Spleen (tissue), 11 donors: ENCODE results near the gene ZNF337. TPM values are rescaled to one million over a fixed set of nuclear protein-coding genes. Genes with fewer than 3 reads are reported as not detected.
"Not testable (repeated sequence)": the region's sequence is repeated elsewhere in the genome, so short reads cannot be mapped to it uniquely, and the experiment has no call there.

Source experiments
- DNase-seq: peaks from one replicate; pipeline ENCODE4 v3.0.0-alpha.2; 2020
- H3K27ac ChIP-seq, 8 donors: fragments of 200-600 bp; sonication (generic) in 7 of 8; 1 replicate in 4 of 8; 2 replicates in 4 of 8; pipeline versions ENCODE4 v1.5.0 to v1.8.0; 2016 to 2021; ENCODE audit warnings: inconsistent platforms in 4 of 8, mild to moderate bottlenecking in 4 of 8, moderate library complexity in 1 of 8
- H3K27me3 ChIP-seq, 7 donors: fragments of 200-600 bp; sonication (generic) in 6 of 7; replicated peaks in 1 of 7; 1 replicate in 4 of 7; 2 replicates in 3 of 7; pipeline versions ENCODE4 v1.5.0 to v1.8.0; 2016 to 2021; ENCODE audit warnings: inconsistent platforms in 3 of 7, mild to moderate bottlenecking in 1 of 7
- H3K36me3 ChIP-seq, 6 donors: fragments of 200-600 bp; sonication (generic) in 5 of 6; 1 replicate in 4 of 6; 2 replicates in 2 of 6; pipeline versions ENCODE4 v1.5.0 to v1.8.0; 2016 to 2021; ENCODE audit warnings: inconsistent platforms in 2 of 6
- H3K4me1 ChIP-seq, 6 donors: fragments of 200-600 bp; sonication (generic) in 5 of 6; 1 replicate in 3 of 6; 2 replicates in 3 of 6; pipeline versions ENCODE4 v1.5.0 to v1.8.0; 2016 to 2021; ENCODE audit warnings: inconsistent platforms in 3 of 6
- H3K4me3 ChIP-seq, 8 donors: fragments of 200-600 bp; sonication (generic) in 7 of 8; 1 replicate in 4 of 8; 2 replicates in 4 of 8; pipeline versions ENCODE4 v1.5.0 to v1.8.0; 2016 to 2021; ENCODE audit warnings: inconsistent platforms in 4 of 8, mild to moderate bottlenecking in 4 of 8, moderate library complexity in 2 of 8
- H3K9me3 ChIP-seq, 8 donors: fragments of 200-600 bp; sonication (generic) in 7 of 8; 1 replicate in 4 of 8; 2 replicates in 4 of 8; pipeline versions ENCODE4 v1.5.0 to v1.8.0; 2016 to 2021; ENCODE audit warnings: inconsistent platforms in 4 of 8
- POLR2A ChIP-seq, 3 donors: fragments of 450-650 bp; IDR thresholded peaks; one replicate each; pipeline ENCODE4 v1.5.1; 2017; ENCODE audit warnings: antibody characterized with exemption in 3 of 3, mild to moderate bottlenecking in 1 of 3
- POLR2AphosphoS5 ChIP-seq, 3 donors: sonication (generic); formaldehyde crosslinking; IDR thresholded peaks; one replicate each; pipeline ENCODE4 v1.5.1; 2017; ENCODE audit warnings: antibody characterized with exemption in 3 of 3
- WGBS, 5 donors: extraction: QIAGEN DNeasy Blood & Tissue Kit in 3 of 5; methylation state at CpG; one replicate each; pipeline versions ENCODE4 v1.1.5 to v1.1.7; 2013 to 2018; 5-methylcytosine and 5-hydroxymethylcytosine counted together
- intact Hi-C: fragments of 100-400 bp; cut with DNase I; formaldehyde crosslinking; loops from one replicate; pipeline ENCODE4 v1.15.0; 2023; ENCODE audit warnings: low total_unique reads
- polyA plus RNA-seq, 3 donors: library from polyadenylated mRNA; stranded (reverse); fragments of 200-250 nt; gene quantifications; one replicate each; pipeline ENCODE4 v1.2.1, GENCODE V29; 2013
- total RNA-seq, 7 donors: library from RNA; depleted of rRNA in 3 of 7; stranded (reverse); fragments of >200 nt in 3 of 7; fragmentation: NEBNext Ultra II Directional in 4 of 7; extraction: Animal tissue kit (Norgen Biotek cat#: 25700) in 4 of 7; gene quantifications; one replicate each; pipeline versions ENCODE4 v1.1.0 to v1.2.1, GENCODE V29; 2016 to 2021
- TF ChIP-seq, protein P1 (sequence below), 11 experiments: fragments of 200-600 bp in 7 of 11; fragments of 450-650 bp in 4 of 11; sonication (generic) in 4 of 11; IDR thresholded peaks in 8 of 11; conservative IDR thresholded peaks in 3 of 11; 1 replicate in 7 of 11; 2 replicates in 4 of 11; pipeline versions ENCODE4 v1.4.0 to v1.8.0; 2016 to 2021; ENCODE audit warnings: antibody characterized with exemption in 11 of 11, inconsistent platforms in 4 of 11, mild to moderate bottlenecking in 1 of 11
- donor health status: healthy with polysubstance abuse.
- donor health status: DM: no; HTN: no; CAD: no; lungs with moderate emphysema.
- donor health status: DM: no; HTN: no; CAD: no.
- donor health status: Bipolar disorder and iron deficiency.
- donor health status: healthy.
- donor health status: DM: no; HTN: no; CAD: no.
- donor health status: DM: yes; HTN: yes; CAD: no.

ZNF337 gene
- total and polyA plus RNA-seq, 10 donors, result 8.7 to 21.9 (median 16.3) TPM

- intact Hi-C loops, result no loop called here
- DNase-seq, result no peak
Measured at GRCh38 chr20:25705830-25706351, 9.2 kb upstream of the ZNF337 start.

DNA sequence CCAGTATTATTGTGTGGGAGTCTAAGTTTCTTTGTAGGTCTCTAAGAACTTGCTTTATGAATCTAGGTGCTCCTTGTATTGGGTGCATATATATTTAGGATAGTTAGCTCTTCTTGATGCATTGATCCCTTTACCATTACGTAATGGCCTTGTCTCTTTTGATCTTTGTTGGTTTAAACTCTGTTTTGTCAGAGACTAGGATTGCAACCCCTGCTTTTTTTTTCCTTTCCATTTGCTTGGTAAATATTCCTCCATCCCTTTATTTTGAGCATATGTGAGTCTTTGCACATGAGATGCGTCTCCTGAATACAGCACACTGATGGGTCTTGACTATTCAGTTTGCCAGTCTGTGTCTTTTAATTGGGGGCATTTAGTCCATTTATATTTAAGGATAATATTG is 7.7 kb upstream of the ZNF337 start:
- H3K36me3 ChIP-seq, H3K27me3 ChIP-seq, H3K27ac ChIP-seq, H3K4me3 ChIP-seq, intact Hi-C loops, DNase-seq: not testable (repeated sequence)
- Histone ChIP-seq H3K9me3 (peaks cover 2 to 36% (median 26%) of the 10 kb centered on the region in 8 donors), H3K4me1 (peaks cover 0 to 16% (median 2%) of the 10 kb centered on the region in 6 donors)
- WGBS, 5 donors, result 90 to 100% (median 96%) methylated on average over 2 of the region's 2 CpGs

More at GRCh38 chr20:25705830-25706351, 9.2 kb upstream of the ZNF337 start:
- Histone ChIP-seq H3K9me3 (peaks cover 0 to 26% (median 12%) of the 10 kb centered on the region in 8 donors), H3K4me3 (no peak overlapping the region), H3K4me1 (peaks cover 0 to 16% (median 2%) of the 10 kb centered on the region in 6 donors), H3K36me3 (no peaks in the 10 kb centered on the region), H3K27ac (no peak overlapping the region), H3K27me3 (no peaks in the 10 kb centered on the region)
- no peak for TF ChIP-seq POLR2AphosphoS5 (IDR thresholded peaks at IDR 0.05)
- TF ChIP-seq POLR2A (IDR thresholded peaks at IDR 0.05), result no peak
- TF ChIP-seq, protein P1, sequence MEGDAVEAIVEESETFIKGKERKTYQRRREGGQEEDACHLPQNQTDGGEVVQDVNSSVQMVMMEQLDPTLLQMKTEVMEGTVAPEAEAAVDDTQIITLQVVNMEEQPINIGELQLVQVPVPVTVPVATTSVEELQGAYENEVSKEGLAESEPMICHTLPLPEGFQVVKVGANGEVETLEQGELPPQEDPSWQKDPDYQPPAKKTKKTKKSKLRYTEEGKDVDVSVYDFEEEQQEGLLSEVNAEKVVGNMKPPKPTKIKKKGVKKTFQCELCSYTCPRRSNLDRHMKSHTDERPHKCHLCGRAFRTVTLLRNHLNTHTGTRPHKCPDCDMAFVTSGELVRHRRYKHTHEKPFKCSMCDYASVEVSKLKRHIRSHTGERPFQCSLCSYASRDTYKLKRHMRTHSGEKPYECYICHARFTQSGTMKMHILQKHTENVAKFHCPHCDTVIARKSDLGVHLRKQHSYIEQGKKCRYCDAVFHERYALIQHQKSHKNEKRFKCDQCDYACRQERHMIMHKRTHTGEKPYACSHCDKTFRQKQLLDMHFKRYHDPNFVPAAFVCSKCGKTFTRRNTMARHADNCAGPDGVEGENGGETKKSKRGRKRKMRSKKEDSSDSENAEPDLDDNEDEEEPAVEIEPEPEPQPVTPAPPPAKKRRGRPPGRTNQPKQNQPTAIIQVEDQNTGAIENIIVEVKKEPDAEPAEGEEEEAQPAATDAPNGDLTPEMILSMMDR (IDR thresholded peaks at IDR 0.05 in 8 of 11, conservative IDR thresholded peaks at IDR 0.05 in 3 of 11), result no peak

DNA sequence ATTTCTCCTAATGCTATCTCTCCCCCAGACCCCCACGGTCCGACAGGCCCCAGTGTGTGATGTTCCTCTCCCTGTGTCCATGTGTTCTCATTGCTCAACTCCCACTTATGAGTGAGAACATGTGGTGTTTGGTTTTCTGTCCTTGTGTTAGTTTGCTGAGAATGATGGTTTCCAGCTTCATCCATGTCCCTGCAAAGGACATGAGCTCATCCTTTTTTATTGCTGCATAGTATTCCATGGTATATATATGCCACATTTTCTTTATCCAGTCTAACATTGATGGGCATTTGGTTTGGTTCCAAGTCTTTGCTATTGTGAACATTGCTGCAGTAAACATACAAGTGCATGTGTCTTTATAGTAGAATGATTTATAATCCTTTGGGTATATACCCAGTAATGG is 4.2 kb upstream of the ZNF337 start:
- H3K27me3 ChIP-seq, H3K36me3 ChIP-seq, H3K27ac ChIP-seq, intact Hi-C loops, H3K4me3 ChIP-seq, DNase-seq: not testable (repeated sequence)
- WGBS, 5 donors, result 90 to 100% (median 94%) methylated on average over 2 of the region's 2 CpGs
- peaks cover 5 to 18% (median 13%) of the 10 kb centered on the region in 6 donors for H3K4me1 ChIP-seq
- peaks cover 2 to 32% (median 24%) of the 10 kb centered on the region in 8 donors for H3K9me3 ChIP-seq

DNA sequence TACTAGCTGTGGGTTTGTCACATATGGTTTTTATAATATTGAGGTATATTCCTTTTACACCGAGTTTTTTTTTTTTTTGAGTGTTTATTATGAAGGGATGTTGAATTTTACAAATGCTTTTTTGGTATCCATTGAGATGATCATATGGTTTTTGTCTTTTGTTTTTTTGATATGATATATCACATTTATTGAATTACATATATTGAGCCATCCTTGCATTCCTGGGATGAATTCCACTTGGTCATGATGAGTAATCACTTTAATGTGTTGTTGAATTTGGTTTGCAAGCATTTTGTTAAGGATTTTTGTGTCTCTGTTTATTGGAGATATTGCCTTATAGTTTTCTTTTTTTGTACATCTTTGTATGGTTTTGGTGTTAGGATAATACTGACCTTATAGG is 3.3 kb upstream of the ZNF337 start:
- no peak for DNase-seq
- intact Hi-C loops, result loop anchor here (5.0 kb wide), 1 partner anchor 78 kb away; the partner anchor contains the start of gene NANP

DNA sequence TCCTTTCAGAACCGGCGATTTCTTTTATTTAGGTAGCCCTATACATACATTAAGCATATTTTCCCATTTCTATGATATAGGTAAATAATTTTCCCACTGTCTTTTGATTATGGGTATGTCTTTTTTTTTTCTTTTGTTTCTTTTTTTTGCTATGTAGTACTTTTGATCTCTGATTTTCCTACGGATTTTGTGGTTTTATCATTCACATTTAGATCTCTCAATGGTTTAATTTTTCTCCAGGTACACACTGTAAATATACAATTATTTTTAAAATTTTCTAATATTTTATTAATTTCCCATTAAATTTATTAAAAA is 436 bp upstream of the ZNF337 start:
- DNase-seq, result no peak
- intact Hi-C loops, result loop anchor here (5.0 kb wide), 1 partner anchor 75 kb away; the partner anchor contains the start of gene NANP
- H3K36me3 ChIP-seq, result peaks cover 0 to 4% (median 0%) of the 10 kb centered on the region in 6 donors
- H3K4me3 ChIP-seq, result peak overlapping the region; percentile 70 to 93 (median 86)
- peaks cover 10 to 40% (median 21%) of the 10 kb centered on the region in 6 donors for H3K4me1 ChIP-seq
- TF ChIP-seq, protein P1 (IDR thresholded peaks at IDR 0.05 in 8 of 11, conservative IDR thresholded peaks at IDR 0.05 in 3 of 11), result no peak
- TF ChIP-seq POLR2A (IDR thresholded peaks at IDR 0.05) (no peak), POLR2AphosphoS5 (IDR thresholded peaks at IDR 0.05) (no peak)
- peak overlapping the region; percentile 86 to 92 (median 89) for H3K27ac ChIP-seq
- WGBS, 5 donors, result 0 to 1% (median 0%) methylated on average over 3 of the region's 3 CpGs
- no peaks in the 10 kb centered on the region for H3K27me3 ChIP-seq
- peaks cover 2 to 31% (median 24%) of the 10 kb centered on the region in 8 donors for H3K9me3 ChIP-seq

More for the DNA sequence above, 3.3 kb upstream of the ZNF337 start:
- H3K4me1 ChIP-seq, result peaks cover 10 to 27% (median 21%) of the 10 kb centered on the region in 6 donors
- no peaks in the 10 kb centered on the region for H3K36me3 ChIP-seq
- peaks cover 2 to 32% (median 24%) of the 10 kb centered on the region in 8 donors for H3K9me3 ChIP-seq
- TF ChIP-seq, protein P1 (IDR thresholded peaks at IDR 0.05 in 8 of 11, conservative IDR thresholded peaks at IDR 0.05 in 3 of 11), result no peak
- TF ChIP-seq POLR2AphosphoS5 (IDR thresholded peaks at IDR 0.05) (no peak), POLR2A (IDR thresholded peaks at IDR 0.05) (no peak)
- 50 to 79% (median 55%) methylated on average over 1 of the region's 1 CpG for whole genome bisulfite sequencing, 5 donors
- H3K4me3 ChIP-seq, result no peak overlapping the region
- no peak overlapping the region for H3K27ac ChIP-seq
- no peaks in the 10 kb centered on the region for H3K27me3 ChIP-seq
